Natural killer cell (primary cell): ENCODE measurements around the gene COL23A1. TPM values are rescaled to one million over a fixed set of nuclear protein-coding genes. Genes with fewer than 3 reads are reported as not detected.
A peak's percentile ranks its signal among the peaks of the same experiment; 100 is the strongest.

Source experiments
- ATAC-seq, 3 donors: fragments of 150-1000 bp in 2 of 3; fragments of 200-7000 bp in 1 of 3; cut with Tn5 transposase; 1 replicate in 1 of 3; 2 replicates in 2 of 3; pipeline ENCODE4 v1.10.0; 2021; ENCODE audit warnings: mild to moderate bottlenecking in 2 of 3, moderate library complexity in 2 of 3
- DNase-seq, 2 donors: peaks; one replicate each; pipeline versions ENCODE4 v3.0.0 to v3.0.0-alpha.2; 2013 to 2021; ENCODE audit warnings: mixed read lengths in 1 of 2
- H3K27ac ChIP-seq: one replicate; pipeline ENCODE4 v1.5.1; 2013; ENCODE audit warnings: mild to moderate bottlenecking, low read length
- H3K27me3 ChIP-seq: one replicate; pipeline ENCODE4 v1.6.1; 2013; ENCODE audit warnings: low read length; ENCODE audit not compliant: control insufficient read depth, insufficient read depth
- H3K36me3 ChIP-seq: one replicate; pipeline ENCODE4 v1.6.1; 2013; ENCODE audit warnings: low read length; ENCODE audit not compliant: control insufficient read depth, insufficient read depth
- H3K4me1 ChIP-seq: one replicate; pipeline ENCODE4 v1.6.1; 2013; ENCODE audit warnings: low read length; ENCODE audit not compliant: control insufficient read depth, insufficient read depth
- H3K4me3 ChIP-seq: one replicate; pipeline ENCODE4 v1.5.1; 2013; ENCODE audit warnings: low read length
- H3K9me3 ChIP-seq: one replicate; pipeline ENCODE4 v1.6.1; 2013; ENCODE audit warnings: low read length; ENCODE audit not compliant: control insufficient read depth, insufficient read depth
- H3K27ac Mint-ChIP-seq, 2 donors: one replicate each; pipeline ENCODE4 v1.8.0; 2022; ENCODE audit warnings: mild to moderate bottlenecking in 2 of 2, mixed read lengths in 2 of 2, moderate library complexity in 1 of 2
- H3K27me3 Mint-ChIP-seq, 2 donors: one replicate each; pipeline ENCODE4 v1.8.0; 2022; ENCODE audit warnings: low read depth in 2 of 2, mixed read lengths in 2 of 2
- H3K36me3 Mint-ChIP-seq: one replicate; pipeline ENCODE4 v1.8.0; 2022; ENCODE audit warnings: mixed read lengths
- H3K4me1 Mint-ChIP-seq, 2 donors: one replicate each; pipeline ENCODE4 v1.8.0; 2022; ENCODE audit warnings: mixed read lengths in 2 of 2
- H3K4me3 Mint-ChIP-seq: one replicate; pipeline ENCODE4 v1.8.0; 2022; ENCODE audit warnings: mild to moderate bottlenecking, moderate library complexity, mixed read lengths
- H3K9me3 Mint-ChIP-seq, 2 donors: one replicate each; pipeline ENCODE4 v1.8.0; 2022; ENCODE audit warnings: mixed read lengths in 2 of 2
- CTCF ChIP-seq: fragments of 200-600 bp; IDR thresholded peaks from one replicate; pipeline ENCODE4 v1.8.0; 2022; ENCODE audit warnings: antibody characterized with exemption
- WGBS: methylation state at CpG from one replicate; pipeline ENCODE4 v1.1.7; 2013; ENCODE audit warnings: missing lambda C conversion rate; ENCODE audit not compliant: insufficient coverage; 5-methylcytosine and 5-hydroxymethylcytosine counted together
- intact Hi-C: fragments of 100-400 bp; cut with micrococcal nuclease; formaldehyde crosslinking; loops from one replicate; pipeline ENCODE4 v1.14.2; 2022
- total RNA-seq, 4 donors: library from RNA; stranded (reverse); fragments of 120-200 nt in 1 of 4; gene quantifications; one replicate each; pipeline versions ENCODE4 v1.2.3 to v1.2.4, GENCODE V29; 2013 to 2022

COL23A1 gene
- under 1 TPM in 1 of 3 donors, not detected in 2; 0.15 TPM for total RNA-seq
- 0.27 TPM for total RNA-seq (2013)

DNA sequence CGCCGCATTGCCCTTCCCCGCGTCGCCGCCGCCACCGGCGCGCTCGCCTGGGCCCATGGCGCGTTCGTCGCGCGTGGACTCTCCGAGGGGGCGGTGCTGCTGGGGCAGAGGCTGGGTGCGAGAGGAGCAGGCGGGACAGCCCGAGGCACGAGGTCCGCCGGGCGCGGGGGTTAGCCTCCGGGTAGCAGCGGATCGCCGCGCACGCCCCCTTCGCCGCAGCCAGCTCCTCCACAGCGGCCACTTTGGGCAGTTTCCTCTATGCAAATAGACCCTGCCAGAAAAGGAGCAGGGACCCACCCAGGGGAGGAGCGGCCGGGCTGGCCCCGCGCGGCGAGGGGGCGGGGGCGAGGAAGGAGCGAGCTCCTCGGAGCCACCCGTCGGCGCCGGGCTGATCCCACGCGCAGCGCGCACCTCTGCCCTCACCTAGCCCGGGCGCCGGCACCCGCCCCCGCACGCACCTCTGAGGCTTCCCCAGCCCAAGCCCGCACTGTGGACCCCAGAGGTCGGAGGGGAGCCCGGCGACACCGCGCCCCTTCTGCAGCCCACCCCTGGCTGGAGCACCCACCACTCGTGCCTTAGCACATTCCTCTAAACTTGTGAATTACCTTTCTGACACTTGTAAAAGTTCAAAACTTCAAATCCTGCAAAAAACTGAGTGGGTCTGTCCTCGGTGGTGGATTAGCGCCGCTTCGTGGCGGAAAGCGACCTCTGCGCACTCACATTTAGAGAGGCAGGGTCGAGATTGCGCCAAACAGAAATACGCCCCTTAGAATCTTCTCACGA lies at the start of gene COL23A1:
Gene COL23A1, minus strand, starts transcription at position 253 of the 783 bp plus-strand sequence.
- Mint-ChIP-seq H3K9me3 (peaks cover 4 to 11% of the 10 kb centered on the region in 2 donors), H3K27me3 (peaks cover 25 to 54% of the 10 kb centered on the region in 2 donors), H3K27ac (no peak within 1 kb of the TSS), H3K4me3 (peak within 1 kb of the TSS; percentile 85), H3K4me1 (peaks cover 0 to 10% of the 10 kb centered on the region in 2 donors), H3K36me3 (peaks cover 17% of the 10 kb centered on the region)
- intact Hi-C loops = loop anchor here (2.0 kb wide), 1 partner anchor 310 kb away; no protein-coding TSS in a partner anchor
- H3K4me3 ChIP-seq = peak within 1 kb of the TSS; percentile 16
- 1% methylated on average over 78 of the region's 78 CpGs for WGBS
- ATAC-seq (peak; percentile 74 to 88 (median 86)), DNase-seq (peak; percentile 44 to 62)
- H3K9me3 ChIP-seq = peaks cover 6% of the 10 kb centered on the region
- peaks cover 14% of the 10 kb centered on the region for H3K4me1 ChIP-seq
- no peaks in the 10 kb centered on the region for H3K36me3 ChIP-seq
- peak; percentile 25 for TF ChIP-seq CTCF
- no peak within 1 kb of the TSS for H3K27ac ChIP-seq
- peaks cover 13% of the 10 kb centered on the region for H3K27me3 ChIP-seq

GRCh38 chr5:178637356-178638074 lies 47.3 kb upstream of the COL23A1 start:
- Histone ChIP-seq H3K27me3 (no peaks in the 10 kb centered on the region), H3K4me1 (no peaks in the 10 kb centered on the region), H3K9me3 (no peaks in the 10 kb centered on the region), H3K27ac (peak overlapping the region; percentile 38), H3K4me3 (no peak overlapping the region), H3K36me3 (no peaks in the 10 kb centered on the region)
- TF ChIP-seq CTCF = no peak
- ATAC-seq (no peak), DNase-seq (no peak)
- H3K36me3 Mint-ChIP-seq = no peaks in the 10 kb centered on the region
- H3K4me1 Mint-ChIP-seq = no peaks in the 10 kb centered on the region
- no peak overlapping the region for H3K27ac Mint-ChIP-seq
- peaks cover 12 to 44% of the 10 kb centered on the region in 2 donors for H3K27me3 Mint-ChIP-seq
- intact Hi-C loops = no loop called here
- 53% methylated on average over 8 of the region's 9 CpGs for WGBS
- no peaks in the 10 kb centered on the region for H3K9me3 Mint-ChIP-seq
- H3K4me3 Mint-ChIP-seq = no peak overlapping the region

- no peak for ATAC-seq
- Histone ChIP-seq H3K4me1 (peaks cover 3% of the 10 kb centered on the region), H3K9me3 (no peaks in the 10 kb centered on the region), H3K27ac (no peak overlapping the region), H3K36me3 (no peaks in the 10 kb centered on the region), H3K27me3 (no peaks in the 10 kb centered on the region), H3K4me3 (no peak overlapping the region)
- DNase-seq = no peak
- H3K27me3 Mint-ChIP-seq = peaks cover 8 to 42% of the 10 kb centered on the region in 2 donors
- TF ChIP-seq CTCF = no peak
- no peak overlapping the region for H3K4me3 Mint-ChIP-seq
- intact Hi-C loops = no loop called here
- H3K36me3 Mint-ChIP-seq = no peaks in the 10 kb centered on the region
- H3K4me1 Mint-ChIP-seq = no peaks in the 10 kb centered on the region
- no peaks in the 10 kb centered on the region for H3K9me3 Mint-ChIP-seq
- 39% methylated on average over 2 of the region's 4 CpGs for WGBS
- H3K27ac Mint-ChIP-seq = no peak overlapping the region
Observed at GRCh38 chr5:178632285-178632684, 42.1 kb upstream of the COL23A1 start.
